Effector CD4-positive, alpha-beta T cell (primary cell): Measurements from ENCODE around the gene CCL20.

Experiments
- DNase-seq: peaks from one replicate; pipeline ENCODE4 v3.0.0-alpha.2; 2020

The CCL20 gene

GRCh38 chr2:227804975-227805374, 8.7 kb upstream of the CCL20 start:
- DNase-seq, result no peak

GRCh38 chr2:227805578-227805977, 8.1 kb upstream of the CCL20 start:
- no peak for DNase-seq

- DNase-seq, result no peak
Measured at GRCh38 chr2:227808936-227809335, 4.7 kb upstream of the CCL20 start.

GRCh38 chr2:227812001-227812400, 1.6 kb upstream of the CCL20 start:
- DNase-seq, result no peak

- DNase-seq, result no peak
Measured at GRCh38 chr2:227813229-227813561, 447 bp upstream of the CCL20 start.

GRCh38 chr2:227815066-227815465, 1.4 kb downstream of the CCL20 start:
- no peak for DNase-seq

- no peak for DNase-seq
Measured at GRCh38 chr2:227816507-227817294, 3.1 kb downstream of the CCL20 start.

GRCh38 chr2:227817336-227817735, 3.7 kb downstream of the CCL20 start:
- no peak for DNase-seq

GRCh38 chr2:227817850-227818674, 4.4 kb downstream of the CCL20 start:
- peak; percentile 30 for DNase-seq

GRCh38 chr2:227818675-227819397, 5.2 kb downstream of the CCL20 start:
- DNase-seq, result no peak

- no peak for DNase-seq
Measured at GRCh38 chr2:227819398-227819697, 5.7 kb downstream of the CCL20 start.

GRCh38 chr2:227821043-227821942, 7.7 kb downstream of the CCL20 start:
- no peak for DNase-seq

GRCh38 chr2:227822416-227823003, 8.9 kb downstream of the CCL20 start:
- DNase-seq, result no peak

- no peak for DNase-seq
Measured at GRCh38 chr2:227823922-227824321, 10.3 kb downstream of the CCL20 start.

GRCh38 chr2:227824711-227825110, 11.1 kb downstream of the CCL20 start:
- no peak for DNase-seq

GRCh38 chr2:227826019-227826521, 12.4 kb downstream of the CCL20 start:
- no peak for DNase-seq

- DNase-seq, result no peak
Measured at GRCh38 chr2:227826563-227826962, 12.9 kb downstream of the CCL20 start.

GRCh38 chr2:227827143-227827542, 13.5 kb downstream of the CCL20 start:
- DNase-seq, result no peak

GRCh38 chr2:227828477-227828912, 14.9 kb downstream of the CCL20 start:
- DNase-seq, result no peak

- DNase-seq, result no peak
Measured at GRCh38 chr2:227829337-227829736, 15.7 kb downstream of the CCL20 start.

GRCh38 chr2:227834423-227834822, 20.8 kb downstream of the CCL20 start:
- DNase-seq, result no peak
